Measurements from ENCODE around the gene H2AZ1. TPM values are rescaled to one million over a fixed set of nuclear protein-coding genes. Genes with fewer than 3 reads are reported as not detected.
"Not testable (repeated sequence)": the region's sequence is repeated elsewhere in the genome, so short reads cannot be mapped to it uniquely, and the experiment has no call there.

H2AZ1 gene
- total and polyA plus RNA-seq, 12 donors = 49.7 to 234 (median 85.6) TPM

GRCh38 chr4:99965173-99965572 lies 15.1 kb upstream of the H2AZ1 start:
- TF ChIP-seq POLR2A (IDR thresholded peaks at IDR 0.05) = no peak
- no peak for TF ChIP-seq CTCF (IDR thresholded peaks at IDR 0.05)
- no peak for DNase-seq
- H3K27me3 ChIP-seq = no peaks in the 10 kb centered on the region
- no peaks in the 10 kb centered on the region for H3K4me1 ChIP-seq (replicated peaks in 1 of 2)
- H3K36me3 ChIP-seq (replicated peaks in 1 of 2) = no peaks in the 10 kb centered on the region
- no peak overlapping the region for H3K4me3 ChIP-seq
- H3K27ac ChIP-seq = no peak overlapping the region
- intact Hi-C loops (cut with DNase I) = no loop called here
- no peaks in the 10 kb centered on the region for H3K9me3 ChIP-seq (replicated peaks in 1 of 3)

DNA sequence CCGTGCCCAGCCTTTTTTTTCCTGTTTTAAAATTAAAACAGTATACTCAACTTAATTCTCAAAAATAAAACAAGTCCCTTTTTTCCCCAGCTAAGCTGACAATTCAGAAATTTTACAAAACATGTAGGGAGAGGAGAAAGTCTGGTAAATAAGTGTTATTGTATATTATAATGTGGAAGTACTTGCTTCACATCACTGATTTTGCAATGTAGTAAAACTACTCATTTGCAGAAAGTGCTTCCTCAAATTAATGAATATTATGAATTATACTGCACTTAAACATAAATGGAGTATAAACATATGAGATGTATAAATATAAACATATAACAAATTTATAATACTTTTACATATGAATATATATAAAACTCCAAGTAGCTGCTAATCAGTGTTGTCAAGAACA lies 11.6 kb upstream of the H2AZ1 start:
- H3K36me3 ChIP-seq (replicated peaks in 1 of 2) = no peaks in the 10 kb centered on the region
- no peak overlapping the region for H3K27ac ChIP-seq
- H3K4me1 ChIP-seq (replicated peaks in 1 of 2) = no peaks in the 10 kb centered on the region
- H3K4me3 ChIP-seq = no peak overlapping the region
- intact Hi-C loops (cut with DNase I) = no loop called here
- 90 to 96% (median 95%) methylated on average over 1 of the region's 1 CpG for WGBS, 4 donors
- H3K9me3 ChIP-seq (replicated peaks in 1 of 3) = no peaks in the 10 kb centered on the region
- DNase-seq = no peak
- no peaks in the 10 kb centered on the region for H3K27me3 ChIP-seq
- TF ChIP-seq CTCF (IDR thresholded peaks at IDR 0.05) (no peak), POLR2A (IDR thresholded peaks at IDR 0.05) (no peak)

GRCh38 chr4:99960648-99961047 lies 10.6 kb upstream of the H2AZ1 start:
- Histone ChIP-seq H3K4me1 (replicated peaks in 1 of 2) (no peaks in the 10 kb centered on the region), H3K4me3 (no peak overlapping the region), H3K27ac (no peak overlapping the region), H3K27me3 (no peaks in the 10 kb centered on the region), H3K9me3 (replicated peaks in 1 of 3) (no peaks in the 10 kb centered on the region), H3K36me3 (replicated peaks in 1 of 2) (no peaks in the 10 kb centered on the region)
- intact Hi-C loops (cut with DNase I) = no loop called here
- WGBS, 4 donors = 70 to 82% (median 77%) methylated on average over 2 of the region's 2 CpGs
- DNase-seq = no peak
- TF ChIP-seq CTCF (IDR thresholded peaks at IDR 0.05) = no peak
- no peak for TF ChIP-seq POLR2A (IDR thresholded peaks at IDR 0.05)

DNA sequence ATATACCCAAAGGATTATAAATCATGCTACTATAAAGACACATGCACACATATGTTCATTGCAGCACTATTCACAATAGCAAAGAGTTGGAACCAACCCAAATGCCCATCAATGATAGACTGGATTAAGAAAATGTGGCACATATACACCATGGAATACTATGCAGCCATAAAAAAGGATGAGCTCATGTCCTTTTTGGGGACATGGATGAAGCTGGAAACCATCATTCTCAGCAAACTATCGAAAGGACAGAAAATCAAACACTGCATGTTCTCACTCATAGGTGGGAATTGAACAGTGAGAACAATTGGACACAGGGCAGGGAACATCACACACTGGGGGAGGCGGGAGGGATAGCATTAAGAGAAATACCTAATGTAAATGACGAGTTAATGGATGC lies 8.1 kb upstream of the H2AZ1 start:
- H3K36me3 ChIP-seq (replicated peaks in 1 of 2); intact Hi-C loops (cut with DNase I); H3K4me1 ChIP-seq (replicated peaks in 1 of 2); H3K9me3 ChIP-seq (replicated peaks in 1 of 3); DNase-seq; H3K27me3 ChIP-seq; H3K27ac ChIP-seq; H3K4me3 ChIP-seq: not testable (repeated sequence)
- 94 to 96% (median 95%) methylated on average over 3 of the region's 3 CpGs for whole genome bisulfite sequencing, 4 donors

DNA sequence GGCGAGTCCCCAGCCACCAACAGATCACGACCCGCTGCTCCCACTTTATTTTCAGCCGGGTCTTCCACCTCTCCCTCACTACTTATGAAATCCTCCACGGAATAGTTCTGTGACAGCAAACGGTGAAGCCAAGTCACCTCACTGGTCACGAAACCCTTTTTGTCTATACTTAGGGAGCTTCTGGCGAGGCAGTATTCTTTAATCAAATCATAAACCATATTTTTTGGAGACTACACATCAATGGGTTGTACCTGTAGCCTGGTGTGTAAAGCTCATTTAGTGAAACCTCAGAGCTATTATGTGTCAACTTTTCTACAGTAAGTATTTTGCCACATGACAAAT lies 809 bp upstream of the H2AZ1 start:
- intact Hi-C loops (cut with DNase I) = no loop called here
- DNase-seq = no peak
- peaks cover 0 to 24% of the 10 kb centered on the region in 2 donors for H3K4me1 ChIP-seq (replicated peaks in 1 of 2)
- no peaks in the 10 kb centered on the region for H3K27me3 ChIP-seq
- H3K9me3 ChIP-seq (replicated peaks in 1 of 3) = no peaks in the 10 kb centered on the region
- H3K27ac ChIP-seq = peak overlapping the region in 4 of 5 donors; percentile 75 to 93 (median 90)
- TF ChIP-seq POLR2A (IDR thresholded peaks at IDR 0.05) (no peak), CTCF (IDR thresholded peaks at IDR 0.05) (no peak)
- peaks cover 0 to 9% of the 10 kb centered on the region in 2 donors for H3K36me3 ChIP-seq (replicated peaks in 1 of 2)
- WGBS, 4 donors = 0 to 2% (median 1%) methylated on average over 8 of the region's 8 CpGs
- peak overlapping the region; percentile 34 to 69 (median 56) for H3K4me3 ChIP-seq
